T-cell (primary cell): ENCODE data around the gene CCNE1. TPM values are rescaled to one million over a fixed set of nuclear protein-coding genes. Genes with fewer than 3 reads are reported as not detected.
"Not testable (repeated sequence)": the region's sequence is repeated elsewhere in the genome, so short reads cannot be mapped to it uniquely, and the experiment has no call there.

Experiments
- ATAC-seq, 4 experiments: fragments of 200-7000 bp in 3 of 4; fragments of 150-1000 bp in 1 of 4; cut with Tn5 transposase; replicated peaks in 1 of 4; 1 replicate in 3 of 4; 2 replicates in 1 of 4; pipeline ENCODE4 v1.10.0; 2021; ENCODE audit warnings: moderate library complexity in 3 of 4, mild to moderate bottlenecking in 2 of 4, moderate number of reproducible peaks in 1 of 4
- CTCF ChIA-PET, 2 donors: fragments of 300-600 bp; sonication (Branson Sonifier 250); formaldehyde crosslinking; loops; one replicate each; lab custom pipeline; 2022; ENCODE audit warnings: antibody characterized with exemption in 2 of 2; lab: Charles Lee
- POLR2A ChIA-PET, 2 donors: fragments of 300-600 bp; sonication (Branson Sonifier 250); formaldehyde crosslinking; loops; one replicate each; lab custom pipeline; 2022; ENCODE audit warnings: antibody characterized with exemption in 2 of 2; lab: Charles Lee
- DNase-seq, 35 experiments: peaks; one replicate each; pipeline versions ENCODE4 v3.0.0 to v3.0.0-alpha.2; 2013 to 2023
- H3K27ac ChIP-seq: one replicate; pipeline ENCODE4 v1.5.1; 2013; ENCODE audit warnings: low read length
- H3K27me3 ChIP-seq, 2 experiments: replicated peaks in 1 of 2; 1 replicate in 1 of 2; 2 replicates in 1 of 2; pipeline versions ENCODE4 v1.6.1 to v1.7.0; 2013; ENCODE audit warnings: low read length in 1 of 2, mixed read lengths in 1 of 2; ENCODE audit not compliant: control insufficient read depth in 2 of 2, insufficient read depth in 2 of 2; ENCODE audit errors: extremely low read depth in 1 of 2
- H3K36me3 ChIP-seq, 2 donors: 1 replicate in 1 of 2; 2 replicates in 1 of 2; pipeline versions ENCODE4 v1.6.1 to v1.7.0; 2013; ENCODE audit warnings: low read length in 1 of 2; ENCODE audit not compliant: control insufficient read depth in 2 of 2, insufficient read depth in 1 of 2; ENCODE audit errors: extremely low read depth in 1 of 2
- H3K4me1 ChIP-seq, 2 experiments: 1 replicate in 1 of 2; 2 replicates in 1 of 2; pipeline versions ENCODE4 v1.6.1 to v1.7.0; 2013; ENCODE audit warnings: low read length in 2 of 2, mixed read lengths in 1 of 2; ENCODE audit not compliant: insufficient read depth in 2 of 2, control insufficient read depth in 1 of 2; ENCODE audit errors: extremely low read depth in 1 of 2
- H3K4me3 ChIP-seq, 2 donors: 1 replicate in 1 of 2; 2 replicates in 1 of 2; pipeline versions ENCODE4 v1.5.1 to v1.7.0; 2013; ENCODE audit warnings: mild to moderate bottlenecking in 2 of 2, low read length in 1 of 2, moderate library complexity in 1 of 2; ENCODE audit not compliant: control insufficient read depth in 1 of 2; ENCODE audit errors: extremely low read depth in 1 of 2
- H3K9me3 ChIP-seq: 2 replicates; pipeline ENCODE4 v1.7.0; 2013
- H3K27ac Mint-ChIP-seq, 2 donors: one replicate each; pipeline ENCODE4 v1.8.0; 2020 to 2021; ENCODE audit warnings: mild to moderate bottlenecking in 2 of 2, mixed read lengths in 2 of 2
- H3K27me3 Mint-ChIP-seq, 2 donors: one replicate each; pipeline ENCODE4 v1.8.0; 2021 to 2022; ENCODE audit warnings: mixed read lengths in 2 of 2
- H3K36me3 Mint-ChIP-seq: one replicate; pipeline ENCODE4 v1.8.0; 2021; ENCODE audit warnings: mixed read lengths
- H3K4me1 Mint-ChIP-seq, 3 donors: one replicate each; pipeline ENCODE4 v1.8.0; 2020 to 2022; ENCODE audit warnings: mixed read lengths in 3 of 3, mild to moderate bottlenecking in 1 of 3
- H3K4me3 Mint-ChIP-seq, 3 donors: one replicate each; pipeline ENCODE4 v1.8.0; 2020 to 2022; ENCODE audit warnings: mild to moderate bottlenecking in 3 of 3, mixed read lengths in 3 of 3, moderate library complexity in 3 of 3
- H3K9me3 Mint-ChIP-seq, 3 donors: one replicate each; pipeline ENCODE4 v1.8.0; 2020 to 2022; ENCODE audit warnings: mixed read lengths in 3 of 3
- WGBS: methylation state at CpG from one replicate; pipeline ENCODE4 v1.1.5; 2013; ENCODE audit warnings: missing lambda C conversion rate; ENCODE audit not compliant: insufficient coverage; 5-methylcytosine and 5-hydroxymethylcytosine counted together
- total RNA-seq, 35 experiments: library from RNA in 6 of 35; stranded (reverse) in 6 of 35; fragments of 120-200 nt in 1 of 35; gene quantifications; one replicate each; pipeline versions ENCODE4 v1.2.1 to v1.2.4 and lab custom pipeline; 2013 to 2026

The CCNE1 gene
- total RNA-seq, 5 donors from 2014 or later (not counting 1 experiment from before 2014, with no cell fraction given): 4.1 to 10.1 (median 6.0) TPM

GRCh38 chr19:29795461-29796172 is 16.2 kb upstream of the CCNE1 start:
- Mint-ChIP-seq H3K36me3 (no peaks in the 10 kb centered on the region), H3K9me3 (no peaks in the 10 kb centered on the region), H3K27me3 (no peaks in the 10 kb centered on the region), H3K4me1 (peaks cover 0 to 8% (median 2%) of the 10 kb centered on the region in 3 donors), H3K27ac (no peak overlapping the region), H3K4me3 (no peak overlapping the region)
- 94% methylated on average over 7 of the region's 16 CpGs for WGBS
- no peak for DNase-seq
- CTCF ChIA-PET: interaction anchor here in 1 of 2 donors (1.1 kb wide), 1 partner anchor 37 kb away, joined by 5 read pairs; no protein-coding TSS in a partner anchor
- no peaks in the 10 kb centered on the region for H3K36me3 ChIP-seq
- peaks cover 0 to 6% of the 10 kb centered on the region in 2 experiments for H3K27me3 ChIP-seq
- H3K4me1 ChIP-seq: no peaks in the 10 kb centered on the region
- no peak overlapping the region for H3K4me3 ChIP-seq
- no peak overlapping the region for H3K27ac ChIP-seq
- H3K9me3 ChIP-seq: no peaks in the 10 kb centered on the region
- POLR2A ChIA-PET: interaction anchor here in 1 of 2 donors (0.6 kb wide), 1 partner anchor 189 kb away, joined by 5 read pairs; no protein-coding TSS in a partner anchor
- ATAC-seq: no peak

- Mint-ChIP-seq H3K36me3 (no peaks in the 10 kb centered on the region), H3K9me3 (no peaks in the 10 kb centered on the region), H3K4me1 (peaks cover 0 to 8% (median 2%) of the 10 kb centered on the region in 3 donors), H3K27me3 (no peaks in the 10 kb centered on the region), H3K4me3 (no peak overlapping the region), H3K27ac (no peak overlapping the region)
- Histone ChIP-seq H3K27ac (no peak overlapping the region), H3K4me1 (no peaks in the 10 kb centered on the region), H3K9me3 (no peaks in the 10 kb centered on the region), H3K27me3 (peaks cover 0 to 3% of the 10 kb centered on the region in 2 experiments), H3K36me3 (no peaks in the 10 kb centered on the region), H3K4me3 (no peak overlapping the region)
- peak in 1 of 4 experiments; percentile 35 for ATAC-seq
- 64% methylated on average over 5 of the region's 9 CpGs for WGBS
- DNase-seq: no peak
- POLR2A ChIA-PET: interaction anchor here in 1 of 2 donors (0.6 kb wide), 1 partner anchor 190 kb away, joined by 5 read pairs; no protein-coding TSS in a partner anchor
- CTCF ChIA-PET: no interaction called here
Measured at GRCh38 chr19:29796173-29796573, 15.6 kb upstream of the CCNE1 start.

GRCh38 chr19:29798774-29799497 is 12.9 kb upstream of the CCNE1 start:
- H3K27ac ChIP-seq: no peak overlapping the region
- no peak for ATAC-seq
- 92% methylated on average over 6 of the region's 9 CpGs for WGBS
- no peaks in the 10 kb centered on the region for H3K4me1 ChIP-seq
- H3K36me3 Mint-ChIP-seq: no peaks in the 10 kb centered on the region
- no peak for DNase-seq
- H3K27ac Mint-ChIP-seq: no peak overlapping the region
- H3K4me1 Mint-ChIP-seq: peaks cover 0 to 8% (median 2%) of the 10 kb centered on the region in 3 donors
- no peaks in the 10 kb centered on the region for H3K36me3 ChIP-seq
- H3K27me3 ChIP-seq: no peaks in the 10 kb centered on the region
- no peaks in the 10 kb centered on the region for H3K9me3 ChIP-seq
- H3K4me3 ChIP-seq: no peak overlapping the region
- CTCF ChIA-PET: interaction anchor here in 1 of 2 donors (0.8 kb wide), 1 partner anchor 55 kb away, joined by 3 read pairs; no protein-coding TSS in a partner anchor
- POLR2A ChIA-PET: no interaction called here
- no peaks in the 10 kb centered on the region for H3K9me3 Mint-ChIP-seq
- H3K27me3 Mint-ChIP-seq: no peaks in the 10 kb centered on the region
- no peak overlapping the region for H3K4me3 Mint-ChIP-seq

- no peaks in the 10 kb centered on the region for H3K9me3 Mint-ChIP-seq
- Histone ChIP-seq H3K4me3 (no peak overlapping the region), H3K9me3 (no peaks in the 10 kb centered on the region), H3K27me3 (no peaks in the 10 kb centered on the region), H3K4me1 (no peaks in the 10 kb centered on the region), H3K27ac (no peak overlapping the region), H3K36me3 (no peaks in the 10 kb centered on the region)
- no peaks in the 10 kb centered on the region for H3K27me3 Mint-ChIP-seq
- CTCF ChIA-PET: no interaction called here
- no peak overlapping the region for H3K4me3 Mint-ChIP-seq
- H3K36me3 Mint-ChIP-seq: no peaks in the 10 kb centered on the region
- POLR2A ChIA-PET: no interaction called here
- no peak for DNase-seq
- H3K4me1 Mint-ChIP-seq: peaks cover 0 to 8% (median 2%) of the 10 kb centered on the region in 3 donors
- 91% methylated on average over 9 of the region's 12 CpGs for WGBS
- H3K27ac Mint-ChIP-seq: no peak overlapping the region
- ATAC-seq: no peak
Measured at GRCh38 chr19:29800100-29800825, 11.5 kb upstream of the CCNE1 start.

GRCh38 chr19:29803951-29804350 is 7.8 kb upstream of the CCNE1 start:
- H3K9me3 ChIP-seq, ATAC-seq, H3K27me3 Mint-ChIP-seq, POLR2A ChIA-PET, H3K27ac Mint-ChIP-seq, H3K36me3 ChIP-seq, H3K27me3 ChIP-seq, H3K4me3 Mint-ChIP-seq, H3K4me1 Mint-ChIP-seq, H3K27ac ChIP-seq, H3K9me3 Mint-ChIP-seq, H3K4me1 ChIP-seq, H3K36me3 Mint-ChIP-seq, DNase-seq, H3K4me3 ChIP-seq, CTCF ChIA-PET: not testable (repeated sequence)
- 79% methylated on average over 7 of the region's 13 CpGs for WGBS

- H3K27me3 Mint-ChIP-seq: no peaks in the 10 kb centered on the region
- CTCF ChIA-PET: no interaction called here
- H3K9me3 ChIP-seq: no peaks in the 10 kb centered on the region
Measured at GRCh38 chr19:29804493-29804892, 7.3 kb upstream of the CCNE1 start.

More at GRCh38 chr19:29804493-29804892, 7.3 kb upstream of the CCNE1 start:
- H3K4me1 ChIP-seq: no peaks in the 10 kb centered on the region
- Mint-ChIP-seq H3K36me3 (no peaks in the 10 kb centered on the region), H3K9me3 (no peaks in the 10 kb centered on the region), H3K4me1 (no peaks in the 10 kb centered on the region), H3K27ac (no peak overlapping the region), H3K4me3 (no peak overlapping the region)
- DNase-seq (no peak), ATAC-seq (no peak)
- no peak overlapping the region for H3K4me3 ChIP-seq
- no peaks in the 10 kb centered on the region for H3K27me3 ChIP-seq
- WGBS: 20% methylated on average over 2 of the region's 3 CpGs
- H3K27ac ChIP-seq: no peak overlapping the region
- H3K36me3 ChIP-seq: no peaks in the 10 kb centered on the region
- POLR2A ChIA-PET: no interaction called here
